ENCODE results near the gene CHST8. TPM values are rescaled to one million over a fixed set of nuclear protein-coding genes. Genes with fewer than 3 reads are reported as not detected.

Gene CHST8
- total RNA-seq, 2 donors from 2014 or later: not detected

GRCh38 chr19:33674626-33675367 is 53.0 kb downstream of the CHST8 start:
- no peaks in the 10 kb centered on the region for H3K9me3 Mint-ChIP-seq
- no peak overlapping the region for H3K27ac Mint-ChIP-seq
- H3K4me1 Mint-ChIP-seq (ENCODE audit: low read depth): no peaks in the 10 kb centered on the region
- no peak for ATAC-seq (replicated peaks in 1 of 2)
- DNase-seq: no peak
- no peak overlapping the region for H3K4me3 Mint-ChIP-seq
- no peaks in the 10 kb centered on the region for H3K36me3 Mint-ChIP-seq (ENCODE audit: insufficient read depth in 2 of 2)
- peaks cover 7% of the 10 kb centered on the region for H3K27me3 Mint-ChIP-seq (ENCODE audit: low read depth)

- Mint-ChIP-seq H3K9me3 (no peaks in the 10 kb centered on the region), H3K36me3 (ENCODE audit: insufficient read depth in 2 of 2) (no peaks in the 10 kb centered on the region), H3K27me3 (ENCODE audit: low read depth) (peaks cover 7% of the 10 kb centered on the region), H3K27ac (no peak overlapping the region), H3K4me1 (ENCODE audit: low read depth) (no peaks in the 10 kb centered on the region), H3K4me3 (no peak overlapping the region)
- DNase-seq (no peak), ATAC-seq (replicated peaks in 1 of 2) (no peak)
Observed at GRCh38 chr19:33675501-33676124, 53.9 kb downstream of the CHST8 start.

DNA sequence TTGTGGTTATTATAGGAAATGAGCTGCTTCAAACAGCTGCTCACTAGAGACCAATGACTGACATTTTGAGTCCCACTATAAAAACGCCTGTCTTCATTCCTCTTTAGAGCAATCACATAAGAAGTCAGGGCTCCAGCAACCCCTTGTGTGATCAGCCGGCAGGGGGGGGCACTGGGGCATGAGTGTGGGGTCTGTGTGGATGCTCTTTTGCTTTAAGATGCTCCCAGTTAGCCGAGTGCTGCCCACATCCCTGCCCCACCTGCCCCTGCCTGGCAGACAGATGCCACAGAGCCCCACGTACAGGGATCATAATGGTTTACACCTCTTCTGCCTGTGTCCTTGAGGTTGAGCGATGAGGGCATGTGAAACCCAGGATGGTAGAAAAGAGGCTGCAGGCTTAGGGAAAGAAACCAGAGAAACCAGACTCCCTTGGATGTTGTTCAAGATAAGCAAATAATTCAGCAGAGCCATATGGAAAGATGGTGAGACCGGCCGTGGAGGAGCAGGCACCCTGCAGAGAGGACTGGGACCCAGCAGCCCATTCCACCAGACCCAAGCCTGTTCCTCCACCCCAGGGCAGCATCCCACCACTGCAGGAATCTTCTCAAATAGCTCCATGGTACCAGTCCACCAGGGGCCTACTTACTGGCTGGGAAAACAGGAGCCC is 55.4 kb downstream of the CHST8 start:
- ATAC-seq (replicated peaks in 1 of 2): no peak
- Mint-ChIP-seq H3K4me1 (ENCODE audit: low read depth) (no peaks in the 10 kb centered on the region), H3K27ac (no peak overlapping the region), H3K4me3 (no peak overlapping the region), H3K9me3 (no peaks in the 10 kb centered on the region), H3K27me3 (ENCODE audit: low read depth) (peaks cover 7% of the 10 kb centered on the region), H3K36me3 (ENCODE audit: insufficient read depth in 2 of 2) (no peaks in the 10 kb centered on the region)
- no peak for DNase-seq

DNA sequence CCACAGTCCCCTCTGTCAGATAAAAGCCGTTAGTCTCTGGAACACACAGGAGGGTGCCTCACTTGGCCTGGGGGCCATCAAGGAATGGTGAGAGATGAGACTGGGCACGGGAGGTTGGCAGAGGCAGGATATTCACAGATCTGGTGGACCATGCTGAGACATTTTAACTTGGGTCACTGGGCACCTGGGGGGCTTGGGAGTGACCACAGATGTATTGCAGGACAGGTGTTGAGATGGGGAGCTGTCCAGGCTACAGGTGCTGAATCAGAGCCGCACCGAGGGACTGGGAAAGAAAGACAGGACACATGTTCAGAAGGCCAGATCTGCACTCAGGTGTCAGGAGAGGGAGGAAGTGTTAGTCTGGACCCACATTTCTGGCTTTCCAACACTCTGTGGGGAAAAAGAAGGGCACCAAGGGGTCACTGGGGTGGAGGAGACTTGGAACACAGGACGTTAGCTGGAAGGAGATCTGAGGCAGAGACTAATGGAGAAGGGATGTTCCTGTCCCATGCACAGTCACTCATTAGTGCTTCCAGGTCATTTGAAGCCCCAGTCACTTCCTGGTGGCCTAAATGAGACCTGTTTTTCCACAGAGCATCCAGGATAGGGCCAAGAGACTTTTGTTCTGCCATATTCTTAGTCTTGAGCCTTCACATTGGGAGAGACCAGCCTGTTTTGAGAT is 56.1 kb downstream of the CHST8 start:
- no peaks in the 10 kb centered on the region for H3K9me3 Mint-ChIP-seq
- H3K4me1 Mint-ChIP-seq (ENCODE audit: low read depth): no peaks in the 10 kb centered on the region
- H3K36me3 Mint-ChIP-seq (ENCODE audit: insufficient read depth in 2 of 2): no peaks in the 10 kb centered on the region
- no peak overlapping the region for H3K4me3 Mint-ChIP-seq
- no peak for ATAC-seq (replicated peaks in 1 of 2)
- H3K27me3 Mint-ChIP-seq (ENCODE audit: low read depth): no peaks in the 10 kb centered on the region
- H3K27ac Mint-ChIP-seq: no peak overlapping the region
- DNase-seq: no peak

GRCh38 chr19:33678796-33679585 is 57.2 kb downstream of the CHST8 start:
- H3K27me3 Mint-ChIP-seq (ENCODE audit: low read depth): no peaks in the 10 kb centered on the region
- H3K27ac Mint-ChIP-seq: no peak overlapping the region
- ATAC-seq (replicated peaks in 1 of 2) (no peak), DNase-seq (no peak)
- no peaks in the 10 kb centered on the region for H3K36me3 Mint-ChIP-seq (ENCODE audit: insufficient read depth in 2 of 2)
- H3K4me1 Mint-ChIP-seq (ENCODE audit: low read depth): no peaks in the 10 kb centered on the region
- no peak overlapping the region for H3K4me3 Mint-ChIP-seq
- H3K9me3 Mint-ChIP-seq: no peaks in the 10 kb centered on the region

GRCh38 chr19:33679696-33680095 is 57.9 kb downstream of the CHST8 start:
- Mint-ChIP-seq H3K9me3 (no peaks in the 10 kb centered on the region), H3K4me1 (ENCODE audit: low read depth) (no peaks in the 10 kb centered on the region), H3K36me3 (ENCODE audit: insufficient read depth in 2 of 2) (no peaks in the 10 kb centered on the region), H3K27ac (no peak overlapping the region), H3K4me3 (no peak overlapping the region), H3K27me3 (ENCODE audit: low read depth) (no peaks in the 10 kb centered on the region)
- DNase-seq (no peak), ATAC-seq (replicated peaks in 1 of 2) (no peak)

DNA sequence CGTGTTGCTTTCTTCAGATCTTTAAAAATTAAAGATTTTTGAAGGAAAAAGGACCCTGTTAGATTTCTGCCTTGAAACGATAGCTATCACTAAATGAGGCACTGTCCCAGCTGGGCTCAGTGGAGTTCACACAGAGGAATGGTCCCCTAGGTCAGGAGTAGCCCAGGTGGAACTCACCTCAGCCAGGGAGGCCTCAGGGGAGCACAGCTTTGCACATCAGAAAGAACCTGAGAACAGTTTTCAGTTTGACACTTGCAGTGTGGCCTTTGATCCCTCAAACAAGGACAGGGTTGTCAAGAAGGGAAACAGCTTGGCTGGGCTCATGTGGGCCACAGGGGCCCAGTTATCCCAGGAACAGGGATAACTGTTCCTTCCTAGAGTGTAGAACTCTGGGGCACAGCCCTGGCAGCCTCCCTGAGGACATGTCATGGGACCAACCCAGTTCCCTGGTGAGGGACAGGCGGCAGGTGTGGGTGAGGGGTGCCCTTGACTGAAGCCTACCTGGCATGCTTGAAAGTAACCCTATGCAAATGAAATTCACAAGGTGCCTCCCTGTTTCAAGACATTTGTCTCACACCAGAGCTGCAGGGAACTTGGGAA is 59.4 kb downstream of the CHST8 start:
- H3K27ac Mint-ChIP-seq: no peak overlapping the region
- no peak for DNase-seq
- ATAC-seq (replicated peaks in 1 of 2): no peak
- H3K9me3 Mint-ChIP-seq: no peaks in the 10 kb centered on the region
- no peaks in the 10 kb centered on the region for H3K36me3 Mint-ChIP-seq (ENCODE audit: insufficient read depth in 2 of 2)
- peaks cover 11% of the 10 kb centered on the region for H3K27me3 Mint-ChIP-seq (ENCODE audit: low read depth)
- H3K4me3 Mint-ChIP-seq: no peak overlapping the region
- H3K4me1 Mint-ChIP-seq (ENCODE audit: low read depth): no peaks in the 10 kb centered on the region

DNA sequence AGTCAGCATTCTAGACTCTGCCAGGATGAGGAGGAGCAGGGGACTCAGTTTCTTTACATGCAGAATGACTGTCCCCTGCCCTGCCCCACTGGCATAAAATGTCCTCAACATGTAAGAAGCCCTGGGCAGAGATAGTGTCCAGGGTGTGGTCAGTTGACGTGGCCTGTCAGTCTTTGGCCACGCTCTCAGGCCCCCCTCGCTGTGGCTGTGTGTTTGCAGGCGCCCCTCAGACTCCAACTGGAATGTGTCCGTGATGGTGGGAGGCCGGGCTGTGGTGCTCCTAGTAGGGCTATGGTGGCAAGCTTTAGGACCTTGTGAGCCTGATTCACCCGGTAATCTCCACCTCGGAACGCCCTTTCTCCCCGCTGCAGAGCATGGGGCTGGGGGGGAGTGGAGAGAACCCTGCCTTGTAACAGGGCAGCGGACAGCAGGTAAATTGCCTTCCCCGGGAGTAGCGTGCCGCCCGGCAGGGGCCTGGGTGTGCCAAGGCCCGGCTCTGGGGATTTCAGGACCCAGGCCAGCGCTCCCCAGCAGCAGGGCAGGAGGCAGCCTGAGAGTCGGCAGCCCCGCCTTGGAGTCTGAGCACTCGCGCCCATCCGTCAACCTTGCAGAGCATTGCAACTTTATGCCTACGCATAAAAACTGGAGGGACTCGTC is 62.3 kb downstream of the CHST8 start:
- DNase-seq: no peak
- no peaks in the 10 kb centered on the region for H3K4me1 Mint-ChIP-seq (ENCODE audit: low read depth)
- peaks cover 15% of the 10 kb centered on the region for H3K27me3 Mint-ChIP-seq (ENCODE audit: low read depth)
- no peak for ATAC-seq (replicated peaks in 1 of 2)
- H3K36me3 Mint-ChIP-seq (ENCODE audit: insufficient read depth in 2 of 2): no peaks in the 10 kb centered on the region
- H3K4me3 Mint-ChIP-seq: no peak overlapping the region
- no peak overlapping the region for H3K27ac Mint-ChIP-seq
- H3K9me3 Mint-ChIP-seq: no peaks in the 10 kb centered on the region

GRCh38 chr19:33684538-33685232 is 62.9 kb downstream of the CHST8 start:
- Mint-ChIP-seq H3K36me3 (ENCODE audit: insufficient read depth in 2 of 2) (no peaks in the 10 kb centered on the region), H3K4me1 (ENCODE audit: low read depth) (no peaks in the 10 kb centered on the region), H3K27me3 (ENCODE audit: low read depth) (peaks cover 15% of the 10 kb centered on the region), H3K9me3 (no peaks in the 10 kb centered on the region), H3K4me3 (no peak overlapping the region), H3K27ac (no peak overlapping the region)
- no peak for ATAC-seq (replicated peaks in 1 of 2)
- DNase-seq: no peak

DNA sequence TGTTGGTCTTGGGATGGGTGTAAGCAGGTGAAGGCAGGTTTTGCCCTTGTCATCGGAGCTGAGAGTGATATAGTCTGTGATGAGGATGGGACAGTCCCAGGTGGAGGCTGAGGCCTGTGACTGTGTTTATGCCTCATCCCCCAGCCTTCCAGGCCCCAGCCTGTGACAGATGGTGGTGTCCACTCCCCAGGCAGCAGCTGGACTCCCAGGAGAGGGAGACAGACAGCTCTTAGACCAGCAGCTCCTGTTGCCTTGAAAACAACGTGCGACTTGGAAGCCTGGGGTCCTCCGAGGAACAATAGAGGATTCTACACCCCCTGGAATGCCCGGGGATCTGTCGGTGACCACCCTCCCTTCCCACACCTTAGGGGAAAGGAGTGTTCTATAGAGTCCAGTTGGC is 63.8 kb downstream of the CHST8 start:
- Mint-ChIP-seq H3K9me3 (no peaks in the 10 kb centered on the region), H3K36me3 (ENCODE audit: insufficient read depth in 2 of 2) (no peaks in the 10 kb centered on the region), H3K4me3 (no peak overlapping the region), H3K27ac (no peak overlapping the region), H3K4me1 (ENCODE audit: low read depth) (no peaks in the 10 kb centered on the region), H3K27me3 (ENCODE audit: low read depth) (peaks cover 15% of the 10 kb centered on the region)
- no peak for DNase-seq
- no peak for ATAC-seq (replicated peaks in 1 of 2)

DNA sequence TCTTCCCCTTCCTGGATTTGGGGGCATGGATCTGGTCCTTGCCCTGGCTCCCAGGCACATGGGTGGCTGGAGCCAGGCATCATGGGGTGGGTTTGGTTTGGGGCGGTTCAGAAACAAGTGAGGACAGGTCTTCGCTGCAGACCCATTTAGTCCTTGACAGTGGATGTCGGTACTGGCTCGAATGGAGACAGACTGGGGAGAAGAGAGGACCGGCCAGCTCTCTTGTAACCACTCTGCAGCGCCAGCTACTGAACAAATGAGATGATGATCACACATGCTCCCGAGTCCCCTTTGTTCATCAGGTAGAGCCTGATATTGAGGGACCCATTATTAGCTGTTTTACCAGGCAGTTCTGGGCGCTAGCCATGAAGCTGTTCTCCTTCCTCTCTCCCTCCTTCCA is 64.5 kb downstream of the CHST8 start:
- no peaks in the 10 kb centered on the region for H3K9me3 Mint-ChIP-seq
- ATAC-seq (replicated peaks in 1 of 2): no peak
- no peaks in the 10 kb centered on the region for H3K36me3 Mint-ChIP-seq (ENCODE audit: insufficient read depth in 2 of 2)
- peaks cover 15% of the 10 kb centered on the region for H3K27me3 Mint-ChIP-seq (ENCODE audit: low read depth)
- no peak overlapping the region for H3K4me3 Mint-ChIP-seq
- H3K4me1 Mint-ChIP-seq (ENCODE audit: low read depth): no peaks in the 10 kb centered on the region
- H3K27ac Mint-ChIP-seq: no peak overlapping the region
- DNase-seq: no peak
